C4-2B (cell line): ENCODE results near the gene VCAN.

Experiments used
- H3K27ac ChIP-seq: fragments of 450-650 bp; 2 replicates; pipeline ENCODE4 v1.5.1; 2017
- ZFX ChIP-seq: fragments of 450-650 bp; IDR thresholded peaks from 2 replicates; pipeline ENCODE4 v1.6.1; 2017
- TF ChIP-seq, protein P1 (sequence below): fragments of 450-650 bp; conservative IDR thresholded peaks from 2 replicates; pipeline ENCODE4 v1.5.1; 2017; ENCODE audit warnings: mild to moderate bottlenecking

Gene VCAN

DNA sequence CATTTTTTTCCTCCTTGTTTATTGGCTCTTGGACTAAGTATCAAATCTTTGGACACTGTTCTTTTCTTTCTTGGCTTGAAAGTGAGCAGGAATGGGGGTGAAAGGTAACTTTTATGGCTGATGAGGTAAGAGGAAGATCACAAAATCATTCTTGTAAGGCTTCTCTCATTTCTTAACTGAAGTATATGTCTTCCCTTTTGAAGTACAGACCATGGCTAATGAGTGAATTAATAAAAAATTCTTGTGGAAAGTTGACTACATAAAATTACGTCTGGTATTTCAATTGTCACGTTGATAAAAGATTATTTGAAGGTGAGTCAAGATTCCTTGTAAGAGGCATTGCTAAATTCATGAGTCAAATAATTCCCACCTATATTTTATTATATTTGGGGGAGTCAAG is 25.1 kb downstream of the VCAN start:
- H3K27ac ChIP-seq = no peak overlapping the region
- no peak for TF ChIP-seq ZFX
- TF ChIP-seq, protein P1, sequence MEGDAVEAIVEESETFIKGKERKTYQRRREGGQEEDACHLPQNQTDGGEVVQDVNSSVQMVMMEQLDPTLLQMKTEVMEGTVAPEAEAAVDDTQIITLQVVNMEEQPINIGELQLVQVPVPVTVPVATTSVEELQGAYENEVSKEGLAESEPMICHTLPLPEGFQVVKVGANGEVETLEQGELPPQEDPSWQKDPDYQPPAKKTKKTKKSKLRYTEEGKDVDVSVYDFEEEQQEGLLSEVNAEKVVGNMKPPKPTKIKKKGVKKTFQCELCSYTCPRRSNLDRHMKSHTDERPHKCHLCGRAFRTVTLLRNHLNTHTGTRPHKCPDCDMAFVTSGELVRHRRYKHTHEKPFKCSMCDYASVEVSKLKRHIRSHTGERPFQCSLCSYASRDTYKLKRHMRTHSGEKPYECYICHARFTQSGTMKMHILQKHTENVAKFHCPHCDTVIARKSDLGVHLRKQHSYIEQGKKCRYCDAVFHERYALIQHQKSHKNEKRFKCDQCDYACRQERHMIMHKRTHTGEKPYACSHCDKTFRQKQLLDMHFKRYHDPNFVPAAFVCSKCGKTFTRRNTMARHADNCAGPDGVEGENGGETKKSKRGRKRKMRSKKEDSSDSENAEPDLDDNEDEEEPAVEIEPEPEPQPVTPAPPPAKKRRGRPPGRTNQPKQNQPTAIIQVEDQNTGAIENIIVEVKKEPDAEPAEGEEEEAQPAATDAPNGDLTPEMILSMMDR = no peak

DNA sequence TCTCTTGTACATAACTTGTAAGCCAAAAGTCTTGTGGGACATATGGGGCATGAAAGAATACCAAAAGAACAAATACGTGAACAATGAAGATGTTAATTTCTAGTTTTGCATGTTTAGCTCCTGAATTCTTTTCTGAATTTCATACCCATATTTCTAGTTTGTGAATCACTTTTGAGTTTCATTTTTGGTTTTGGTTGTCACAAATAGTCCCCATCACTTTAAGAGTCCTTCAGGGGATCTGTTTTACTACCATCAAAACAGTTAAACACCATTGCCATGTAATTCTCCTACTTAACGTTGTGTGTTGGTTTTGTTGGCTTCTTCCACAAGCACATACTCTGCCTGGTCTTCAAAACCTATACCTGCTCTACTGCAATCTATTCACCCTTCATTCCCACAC is 27.0 kb downstream of the VCAN start:
- H3K27ac ChIP-seq = no peak overlapping the region
- TF ChIP-seq, protein P1 = no peak
- TF ChIP-seq ZFX = no peak

DNA sequence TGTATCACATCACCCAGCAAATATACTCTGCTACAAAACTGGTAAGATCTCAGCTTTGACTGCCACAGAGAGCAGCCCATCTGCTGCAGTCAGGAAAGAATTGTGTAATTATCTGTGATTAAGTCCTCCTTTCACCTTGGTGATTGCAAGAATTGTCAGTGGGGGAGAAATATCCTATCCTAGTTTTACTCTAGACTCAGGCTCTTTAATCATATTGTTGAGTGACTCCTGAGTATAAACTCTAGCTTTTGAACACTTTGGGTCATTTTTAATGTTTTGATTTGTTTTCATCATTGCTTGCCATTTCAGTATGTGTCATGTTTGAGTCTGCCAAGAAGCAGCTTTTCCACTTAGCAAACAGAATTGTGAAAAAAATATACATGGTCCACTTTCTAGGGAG is 32.1 kb downstream of the VCAN start:
- H3K27ac ChIP-seq = no peak overlapping the region
- TF ChIP-seq ZFX = no peak
- TF ChIP-seq, protein P1 = no peak

DNA sequence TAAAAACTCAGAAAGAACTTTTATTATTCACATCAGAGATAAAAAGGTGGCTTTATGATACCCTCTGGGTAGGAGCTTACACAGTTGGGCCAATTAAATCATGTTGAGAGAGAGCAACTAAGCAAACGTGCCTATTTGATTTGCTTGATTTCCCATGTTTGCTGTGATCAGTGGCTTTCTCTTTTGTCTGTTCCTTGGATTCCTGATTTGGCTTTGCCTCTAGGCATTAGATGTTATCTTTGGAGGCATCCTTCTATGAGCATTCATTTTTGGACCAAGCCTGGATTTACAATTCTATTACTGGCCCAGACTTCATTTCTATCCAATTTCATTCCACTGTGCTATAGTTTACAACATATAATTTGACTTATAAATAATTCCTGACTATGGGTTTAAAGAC is 35.9 kb downstream of the VCAN start:
- no peak for TF ChIP-seq ZFX
- TF ChIP-seq, protein P1 = no peak
- no peak overlapping the region for H3K27ac ChIP-seq

DNA sequence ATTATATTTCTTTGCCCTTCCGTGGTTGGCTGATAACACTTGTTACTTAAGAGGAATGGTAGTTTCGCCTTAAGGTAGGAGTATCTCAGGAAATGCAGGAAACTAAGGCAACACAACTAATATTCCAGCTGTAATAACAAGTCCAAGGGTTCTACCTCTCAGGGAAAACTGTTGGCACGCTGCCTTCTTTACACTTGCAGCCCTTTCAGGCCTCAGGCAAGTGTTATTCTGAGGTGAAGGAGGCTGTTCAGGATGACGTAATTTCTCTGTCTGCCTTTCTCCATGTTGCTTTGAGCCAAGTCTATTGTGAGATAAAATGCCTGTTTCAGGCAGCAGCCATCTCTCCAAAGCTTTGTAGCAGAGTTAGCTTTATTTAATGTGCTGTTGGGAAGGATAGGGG is 38.0 kb downstream of the VCAN start:
- no peak overlapping the region for H3K27ac ChIP-seq
- TF ChIP-seq, protein P1 = no peak
- no peak for TF ChIP-seq ZFX

DNA sequence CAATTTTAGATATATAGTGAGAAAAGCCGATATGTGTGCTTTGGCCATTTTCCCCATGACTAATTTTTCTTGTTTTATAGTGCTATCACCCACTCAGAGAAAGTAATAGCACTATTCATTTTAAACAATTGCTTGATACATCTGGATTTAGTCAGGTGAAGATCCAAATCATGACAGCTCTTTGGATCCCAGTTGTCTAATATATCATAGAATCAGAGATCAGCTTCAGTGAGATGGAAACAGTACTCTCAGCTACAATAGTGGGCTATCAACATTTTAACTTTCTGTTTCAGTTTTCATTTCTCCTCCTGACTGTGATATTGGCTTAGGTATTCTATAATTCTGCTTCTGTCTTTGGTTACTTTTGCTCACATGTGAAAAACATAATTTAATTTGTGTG is 38.7 kb downstream of the VCAN start:
- TF ChIP-seq ZFX = no peak
- TF ChIP-seq, protein P1 = no peak
- H3K27ac ChIP-seq = no peak overlapping the region

DNA sequence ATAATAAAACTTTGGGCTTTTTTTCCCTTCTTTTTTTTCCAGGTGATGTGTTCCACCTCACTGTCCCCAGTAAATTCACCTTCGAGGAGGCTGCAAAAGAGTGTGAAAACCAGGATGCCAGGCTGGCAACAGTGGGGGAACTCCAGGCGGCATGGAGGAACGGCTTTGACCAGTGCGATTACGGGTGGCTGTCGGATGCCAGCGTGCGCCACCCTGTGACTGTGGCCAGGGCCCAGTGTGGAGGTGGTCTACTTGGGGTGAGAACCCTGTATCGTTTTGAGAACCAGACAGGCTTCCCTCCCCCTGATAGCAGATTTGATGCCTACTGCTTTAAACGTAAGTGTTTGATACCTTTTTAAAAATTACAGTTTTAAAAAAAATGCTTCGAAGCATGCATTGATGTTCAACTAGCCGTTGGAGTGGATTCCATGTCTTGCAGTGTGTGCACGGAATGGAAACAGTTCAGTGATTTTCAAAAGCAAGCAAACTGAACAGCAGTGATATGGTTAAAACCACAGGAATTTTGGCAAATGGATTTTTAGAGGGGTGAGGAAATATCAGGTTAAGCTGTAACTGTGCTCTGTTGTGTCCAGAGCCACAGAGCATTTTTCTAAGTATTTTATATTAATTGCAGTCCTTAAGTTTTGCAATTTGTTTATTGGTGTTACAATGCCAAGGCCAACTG is 40.7 kb downstream of the VCAN start:
- no peak for TF ChIP-seq ZFX
- TF ChIP-seq, protein P1 = no peak
- H3K27ac ChIP-seq = no peak overlapping the region
